ENCODE measurements around the gene ZDHHC5. TPM values are rescaled to one million over a fixed set of nuclear protein-coding genes. Genes with fewer than 3 reads are reported as not detected.

Gene ZDHHC5
- total RNA-seq, 1 experiment from 2014 or later, result 80.6 TPM

- H3K4me1 ChIP-seq (ENCODE audit: control insufficient read depth, insufficient read depth, low read length), result peaks cover 6% of the 10 kb centered on the region
- TF ChIP-seq POLR2AphosphoS5 (IDR thresholded peaks at IDR 0.05; ENCODE audit: low read depth, low read length) (no peak), TCF7L2 (IDR thresholded peaks at IDR 0.05; ENCODE audit: low read depth, low read length) (no peak), SIN3A (IDR thresholded peaks at IDR 0.05; ENCODE audit: borderline replicate concordance, insufficient read depth, low read depth, low read length) (no peak), CTCF (IDR thresholded peaks at IDR 0.05) (no peak)
- no peak overlapping the region for H3K27ac ChIP-seq (ENCODE audit: low read length)
- DNase-seq (ENCODE audit: low read depth, low spot score) (no peak), ATAC-seq (no peak)
- H3K36me3 ChIP-seq (ENCODE audit: control insufficient read depth, insufficient read depth, low read length), result peaks cover 4% of the 10 kb centered on the region
- no peaks in the 10 kb centered on the region for H3K9me3 ChIP-seq (ENCODE audit: control insufficient read depth, insufficient read depth, low read depth, low read length)
- CTCF ChIA-PET, result no interaction called here
- intact Hi-C loops (cut with micrococcal nuclease; ENCODE audit: unreplicated experiment) (no loop called here), in situ Hi-C loops (cut with HindIII; ENCODE audit: low pct_unique_long_range_greater_than_20kb, low sequenced_read_pairs) (no loop called here)
- BruUV-seq (replicated peaks), result no TSS peak
- POLR2A ChIA-PET, result no interaction called here
- H3K4me3 ChIP-seq (ENCODE audit: low read depth in 2 of 2, low read length in 2 of 2), result no peak overlapping the region
- no peaks in the 10 kb centered on the region for H3K27me3 ChIP-seq (ENCODE audit: control insufficient read depth, insufficient read depth, low read length)
Measured at GRCh38 chr11:57663975-57664374, 3.9 kb upstream of the ZDHHC5 start.

GRCh38 chr11:57667117-57667735 is 688 bp upstream of the ZDHHC5 start:
- intact Hi-C loops (cut with micrococcal nuclease; ENCODE audit: unreplicated experiment), result no loop called here
- in situ Hi-C loops (cut with HindIII; ENCODE audit: low pct_unique_long_range_greater_than_20kb, low sequenced_read_pairs), result no loop called here
- Histone ChIP-seq H3K9me3 (ENCODE audit: control insufficient read depth, insufficient read depth, low read depth, low read length) (no peaks in the 10 kb centered on the region), H3K4me3 (ENCODE audit: low read depth in 2 of 2, low read length in 2 of 2) (peak overlapping the region; percentile 93 to 94), H3K27me3 (ENCODE audit: control insufficient read depth, insufficient read depth, low read length) (no peaks in the 10 kb centered on the region), H3K27ac (ENCODE audit: low read length) (peak overlapping the region; percentile 98), H3K36me3 (ENCODE audit: control insufficient read depth, insufficient read depth, low read length) (peaks cover 6% of the 10 kb centered on the region), H3K4me1 (ENCODE audit: control insufficient read depth, insufficient read depth, low read length) (peaks cover 15% of the 10 kb centered on the region)
- no TSS peak for BruUV-seq (replicated peaks)
- ATAC-seq, result peak; percentile 84
- TF ChIP-seq SIN3A (IDR thresholded peaks at IDR 0.05; ENCODE audit: borderline replicate concordance, insufficient read depth, low read depth, low read length), result no peak
- peak; percentile 72 for TF ChIP-seq TCF7L2 (IDR thresholded peaks at IDR 0.05; ENCODE audit: low read depth, low read length)
- TF ChIP-seq CTCF (IDR thresholded peaks at IDR 0.05), result no peak
- TF ChIP-seq POLR2AphosphoS5 (IDR thresholded peaks at IDR 0.05; ENCODE audit: low read depth, low read length), result peak; percentile 39
- peak; percentile 93 for DNase-seq (ENCODE audit: low read depth, low spot score)
- ChIA-PET POLR2A (no interaction called here), CTCF (interaction anchor here (0.7 kb wide), 1 partner anchor 24 kb away, joined by 3 read pairs; no protein-coding TSS in a partner anchor)

GRCh38 chr11:57668434-57668782 is 494 bp downstream of the ZDHHC5 start:
- BruUV-seq (replicated peaks), result no TSS peak

More at GRCh38 chr11:57668434-57668782, 494 bp downstream of the ZDHHC5 start:
- Histone ChIP-seq H3K36me3 (ENCODE audit: control insufficient read depth, insufficient read depth, low read length) (peaks cover 11% of the 10 kb centered on the region), H3K9me3 (ENCODE audit: control insufficient read depth, insufficient read depth, low read depth, low read length) (no peaks in the 10 kb centered on the region), H3K4me3 (ENCODE audit: low read depth in 2 of 2, low read length in 2 of 2) (peak overlapping the region; percentile 93 to 94), H3K27ac (ENCODE audit: low read length) (peak overlapping the region; percentile 98), H3K27me3 (ENCODE audit: control insufficient read depth, insufficient read depth, low read length) (no peaks in the 10 kb centered on the region), H3K4me1 (ENCODE audit: control insufficient read depth, insufficient read depth, low read length) (peaks cover 15% of the 10 kb centered on the region)
- DNase-seq (ENCODE audit: low read depth, low spot score) (no peak), ATAC-seq (peak; percentile 27)
- CTCF ChIA-PET, result no interaction called here
- POLR2A ChIA-PET, result no interaction called here
- in situ Hi-C loops (cut with HindIII; ENCODE audit: low pct_unique_long_range_greater_than_20kb, low sequenced_read_pairs) (no loop called here), intact Hi-C loops (cut with micrococcal nuclease; ENCODE audit: unreplicated experiment) (no loop called here)
- TF ChIP-seq CTCF (IDR thresholded peaks at IDR 0.05) (no peak), REST (IDR thresholded peaks at IDR 0.05; ENCODE audit: insufficient read depth in 1 of 2, low read depth in 2 of 2, low read length in 1 of 2) (no peak), TCF7L2 (IDR thresholded peaks at IDR 0.05; ENCODE audit: low read depth, low read length) (no peak), POLR2AphosphoS5 (IDR thresholded peaks at IDR 0.05; ENCODE audit: low read depth, low read length) (no peak), SIN3A (IDR thresholded peaks at IDR 0.05; ENCODE audit: borderline replicate concordance, insufficient read depth, low read depth, low read length) (no peak)
